Suprapubic skin (tissue), 4 donors: ENCODE data around the gene NAP1L4. TPM values are rescaled to one million over a fixed set of nuclear protein-coding genes. Genes with fewer than 3 reads are reported as not detected.
A peak's percentile ranks its signal among the peaks of the same experiment; 100 is the strongest.

Experiments used
- DNase-seq, 2 donors: peaks; one replicate each; pipeline ENCODE4 v3.0.0-alpha.2; 2019; ENCODE audit warnings: low spot score in 2 of 2
- H3K27ac ChIP-seq: fragments of 200-600 bp; sonication (generic); one replicate; pipeline ENCODE4 v1.5.1; 2019
- H3K27me3 ChIP-seq: fragments of 200-600 bp; sonication (generic); one replicate; pipeline ENCODE4 v1.5.1; 2019
- H3K36me3 ChIP-seq: fragments of 200-600 bp; sonication (generic); one replicate; pipeline ENCODE4 v1.5.1; 2019
- H3K4me1 ChIP-seq: fragments of 200-600 bp; sonication (generic); one replicate; pipeline ENCODE4 v1.5.1; 2019
- H3K4me3 ChIP-seq: fragments of 200-600 bp; sonication (generic); one replicate; pipeline ENCODE4 v1.5.1; 2019; ENCODE audit warnings: mild to moderate bottlenecking
- H3K9me3 ChIP-seq: fragments of 200-600 bp; sonication (generic); one replicate; pipeline ENCODE4 v1.5.1; 2019
- CTCF ChIP-seq, 2 donors: fragments of 200-600 bp in 1 of 2; fragments of 450-650 bp in 1 of 2; sonication (generic) in 1 of 2; IDR thresholded peaks; one replicate each; pipeline ENCODE4 v1.5.1; 2016 to 2019; ENCODE audit warnings: antibody characterized with exemption in 2 of 2, mild to moderate bottlenecking in 1 of 2, moderate library complexity in 1 of 2
- EP300 ChIP-seq: sonication (generic); formaldehyde crosslinking; IDR thresholded peaks from one replicate; pipeline ENCODE4 v1.6.1; 2017; ENCODE audit warnings: antibody characterized with exemption
- POLR2A ChIP-seq, 2 donors: fragments of 450-650 bp; IDR thresholded peaks; one replicate each; pipeline ENCODE4 v1.6.1; 2017; ENCODE audit warnings: antibody characterized with exemption in 2 of 2, mild to moderate bottlenecking in 2 of 2, moderate library complexity in 2 of 2
- POLR2AphosphoS5 ChIP-seq, 3 donors: sonication (generic); formaldehyde crosslinking; IDR thresholded peaks; one replicate each; pipeline ENCODE4 v1.6.1; 2017; ENCODE audit warnings: antibody characterized with exemption in 3 of 3
- WGBS: methylation state at CpG from one replicate; pipeline ENCODE4 v1.1.5; 2018; 5-methylcytosine and 5-hydroxymethylcytosine counted together
- total RNA-seq, 4 donors: library from RNA; depleted of rRNA; stranded (reverse); fragments of >200 nt; gene quantifications; one replicate each; pipeline ENCODE4 v1.1.0, GENCODE V29; 2016

The NAP1L4 gene
- total RNA-seq, 4 donors from 2014 or later: 70.7 to 150 (median 97.5) TPM

- Histone ChIP-seq H3K4me3 (no peak overlapping the region), H3K27ac (no peak overlapping the region), H3K9me3 (peaks cover 7% of the 10 kb centered on the region), H3K36me3 (no peaks in the 10 kb centered on the region), H3K4me1 (peaks cover 29% of the 10 kb centered on the region), H3K27me3 (no peaks in the 10 kb centered on the region)
- WGBS: 76% methylated on average over 11 of the region's 14 CpGs
- peak in 1 of 2 donors; percentile 65 for DNase-seq
- TF ChIP-seq EP300: no peak
- TF ChIP-seq POLR2AphosphoS5 (IDR thresholded peaks at IDR 0.05): no peak
- no peak for TF ChIP-seq POLR2A (IDR thresholded peaks at IDR 0.05)
- TF ChIP-seq CTCF (IDR thresholded peaks at IDR 0.05): no peak
Observed at GRCh38 chr11:2934611-2935239, 57.4 kb downstream of the NAP1L4 start.

- H3K36me3 ChIP-seq: no peaks in the 10 kb centered on the region
- no peak for DNase-seq
- H3K27me3 ChIP-seq: no peaks in the 10 kb centered on the region
- H3K4me3 ChIP-seq: no peak overlapping the region
- no peak for TF ChIP-seq CTCF (IDR thresholded peaks at IDR 0.05)
- TF ChIP-seq EP300: no peak
- TF ChIP-seq POLR2AphosphoS5 (IDR thresholded peaks at IDR 0.05): no peak
- no peak for TF ChIP-seq POLR2A (IDR thresholded peaks at IDR 0.05)
- peaks cover 35% of the 10 kb centered on the region for H3K4me1 ChIP-seq
- H3K27ac ChIP-seq: no peak overlapping the region
- peaks cover 7% of the 10 kb centered on the region for H3K9me3 ChIP-seq
- WGBS: 86% methylated on average over 7 of the region's 7 CpGs
Observed at GRCh38 chr11:2934021-2934550, 58.0 kb downstream of the NAP1L4 start.

GRCh38 chr11:2933375-2934020 is 58.6 kb downstream of the NAP1L4 start:
- H3K36me3 ChIP-seq: no peaks in the 10 kb centered on the region
- no peaks in the 10 kb centered on the region for H3K27me3 ChIP-seq
- peaks cover 3% of the 10 kb centered on the region for H3K9me3 ChIP-seq
- TF ChIP-seq POLR2A (IDR thresholded peaks at IDR 0.05): peak in 1 of 2 donors; percentile 32
- no peak for TF ChIP-seq CTCF (IDR thresholded peaks at IDR 0.05)
- no peak for TF ChIP-seq EP300
- no peak for TF ChIP-seq POLR2AphosphoS5 (IDR thresholded peaks at IDR 0.05)
- peak; percentile 89 to 91 for DNase-seq
- peak overlapping the region; percentile 61 for H3K27ac ChIP-seq
- H3K4me3 ChIP-seq: no peak overlapping the region
- WGBS: 20% methylated on average over 1 of the region's 12 CpGs
- H3K4me1 ChIP-seq: peaks cover 41% of the 10 kb centered on the region

- Histone ChIP-seq H3K4me3 (no peak overlapping the region), H3K27me3 (no peaks in the 10 kb centered on the region), H3K27ac (peak overlapping the region; percentile 61), H3K4me1 (peaks cover 47% of the 10 kb centered on the region), H3K36me3 (no peaks in the 10 kb centered on the region), H3K9me3 (peaks cover 3% of the 10 kb centered on the region)
- peak in 1 of 2 donors; percentile 68 for DNase-seq
- TF ChIP-seq POLR2A (IDR thresholded peaks at IDR 0.05) (no peak), POLR2AphosphoS5 (IDR thresholded peaks at IDR 0.05) (no peak), CTCF (IDR thresholded peaks at IDR 0.05) (no peak), EP300 (no peak)
- 61% methylated on average over 2 of the region's 15 CpGs for WGBS
Observed at GRCh38 chr11:2932850-2933251, 59.3 kb downstream of the NAP1L4 start.
